Panc1 (cell line): ENCODE results near the gene LBHD1.

Experiments used
- SIN3A ChIP-seq: IDR thresholded peaks from 2 replicates; pipeline ENCODE4 v1.6.1; 2012; ENCODE audit warnings: low read depth, mild to moderate bottlenecking, low read length, moderate library complexity, borderline replicate concordance; ENCODE audit not compliant: insufficient read depth
- TF ChIP-seq, protein P1 (sequence below), 2 experiments: IDR thresholded peaks; 2 replicates each; pipeline ENCODE4 v1.6.1; 2011 to 2012; ENCODE audit warnings: low read depth in 2 of 2, control low read depth in 1 of 2, low read length in 1 of 2, mild to moderate bottlenecking in 1 of 2, moderate library complexity in 1 of 2; ENCODE audit not compliant: insufficient read depth in 1 of 2
- TF ChIP-seq, protein P2 (sequence below): fragments of 450-650 bp; IDR thresholded peaks from 2 replicates; pipeline ENCODE4 v1.5.1; 2017; ENCODE audit warnings: mild to moderate bottlenecking

DNA sequence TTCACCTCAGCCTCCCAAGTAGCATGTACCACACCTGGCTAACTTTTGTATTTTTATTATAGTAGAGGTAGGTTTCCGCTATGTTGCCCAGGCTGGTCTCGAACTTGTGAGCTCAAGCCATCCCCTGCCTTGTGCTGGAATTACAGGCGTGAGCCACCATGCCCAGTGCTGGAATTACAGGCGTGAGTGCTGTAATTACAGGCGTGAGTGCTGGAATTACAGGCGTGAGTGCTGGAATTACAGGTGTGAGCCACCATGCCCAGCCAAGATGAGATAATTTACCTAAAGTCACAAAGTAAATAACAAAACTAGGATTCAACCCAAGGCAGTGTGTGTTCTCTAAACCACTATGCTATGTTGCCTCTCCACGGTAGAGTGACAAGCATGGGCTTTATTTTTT lies 10.5 kb upstream of the LBHD1 start:
- TF ChIP-seq, protein P1, sequence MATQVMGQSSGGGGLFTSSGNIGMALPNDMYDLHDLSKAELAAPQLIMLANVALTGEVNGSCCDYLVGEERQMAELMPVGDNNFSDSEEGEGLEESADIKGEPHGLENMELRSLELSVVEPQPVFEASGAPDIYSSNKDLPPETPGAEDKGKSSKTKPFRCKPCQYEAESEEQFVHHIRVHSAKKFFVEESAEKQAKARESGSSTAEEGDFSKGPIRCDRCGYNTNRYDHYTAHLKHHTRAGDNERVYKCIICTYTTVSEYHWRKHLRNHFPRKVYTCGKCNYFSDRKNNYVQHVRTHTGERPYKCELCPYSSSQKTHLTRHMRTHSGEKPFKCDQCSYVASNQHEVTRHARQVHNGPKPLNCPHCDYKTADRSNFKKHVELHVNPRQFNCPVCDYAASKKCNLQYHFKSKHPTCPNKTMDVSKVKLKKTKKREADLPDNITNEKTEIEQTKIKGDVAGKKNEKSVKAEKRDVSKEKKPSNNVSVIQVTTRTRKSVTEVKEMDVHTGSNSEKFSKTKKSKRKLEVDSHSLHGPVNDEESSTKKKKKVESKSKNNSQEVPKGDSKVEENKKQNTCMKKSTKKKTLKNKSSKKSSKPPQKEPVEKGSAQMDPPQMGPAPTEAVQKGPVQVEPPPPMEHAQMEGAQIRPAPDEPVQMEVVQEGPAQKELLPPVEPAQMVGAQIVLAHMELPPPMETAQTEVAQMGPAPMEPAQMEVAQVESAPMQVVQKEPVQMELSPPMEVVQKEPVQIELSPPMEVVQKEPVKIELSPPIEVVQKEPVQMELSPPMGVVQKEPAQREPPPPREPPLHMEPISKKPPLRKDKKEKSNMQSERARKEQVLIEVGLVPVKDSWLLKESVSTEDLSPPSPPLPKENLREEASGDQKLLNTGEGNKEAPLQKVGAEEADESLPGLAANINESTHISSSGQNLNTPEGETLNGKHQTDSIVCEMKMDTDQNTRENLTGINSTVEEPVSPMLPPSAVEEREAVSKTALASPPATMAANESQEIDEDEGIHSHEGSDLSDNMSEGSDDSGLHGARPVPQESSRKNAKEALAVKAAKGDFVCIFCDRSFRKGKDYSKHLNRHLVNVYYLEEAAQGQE (IDR thresholded peaks at IDR 0.05; ENCODE audit: insufficient read depth in 1 of 2, low read depth in 2 of 2, low read length in 1 of 2), result no peak
- TF ChIP-seq, protein P2, sequence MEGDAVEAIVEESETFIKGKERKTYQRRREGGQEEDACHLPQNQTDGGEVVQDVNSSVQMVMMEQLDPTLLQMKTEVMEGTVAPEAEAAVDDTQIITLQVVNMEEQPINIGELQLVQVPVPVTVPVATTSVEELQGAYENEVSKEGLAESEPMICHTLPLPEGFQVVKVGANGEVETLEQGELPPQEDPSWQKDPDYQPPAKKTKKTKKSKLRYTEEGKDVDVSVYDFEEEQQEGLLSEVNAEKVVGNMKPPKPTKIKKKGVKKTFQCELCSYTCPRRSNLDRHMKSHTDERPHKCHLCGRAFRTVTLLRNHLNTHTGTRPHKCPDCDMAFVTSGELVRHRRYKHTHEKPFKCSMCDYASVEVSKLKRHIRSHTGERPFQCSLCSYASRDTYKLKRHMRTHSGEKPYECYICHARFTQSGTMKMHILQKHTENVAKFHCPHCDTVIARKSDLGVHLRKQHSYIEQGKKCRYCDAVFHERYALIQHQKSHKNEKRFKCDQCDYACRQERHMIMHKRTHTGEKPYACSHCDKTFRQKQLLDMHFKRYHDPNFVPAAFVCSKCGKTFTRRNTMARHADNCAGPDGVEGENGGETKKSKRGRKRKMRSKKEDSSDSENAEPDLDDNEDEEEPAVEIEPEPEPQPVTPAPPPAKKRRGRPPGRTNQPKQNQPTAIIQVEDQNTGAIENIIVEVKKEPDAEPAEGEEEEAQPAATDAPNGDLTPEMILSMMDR, result no peak
- TF ChIP-seq SIN3A, result no peak
